Natural killer cell (primary cell): ENCODE data around the gene TGM2. TPM values are rescaled to one million over a fixed set of nuclear protein-coding genes. Genes with fewer than 3 reads are reported as not detected.

Source experiments
- ATAC-seq, 3 donors: fragments of 150-1000 bp in 2 of 3; fragments of 200-7000 bp in 1 of 3; cut with Tn5 transposase; 1 replicate in 1 of 3; 2 replicates in 2 of 3; pipeline ENCODE4 v1.10.0; 2021; ENCODE audit warnings: mild to moderate bottlenecking in 2 of 3, moderate library complexity in 2 of 3
- DNase-seq, 2 donors: peaks; one replicate each; pipeline versions ENCODE4 v3.0.0 to v3.0.0-alpha.2; 2013 to 2021; ENCODE audit warnings: mixed read lengths in 1 of 2
- H3K27ac ChIP-seq: one replicate; pipeline ENCODE4 v1.5.1; 2013; ENCODE audit warnings: mild to moderate bottlenecking, low read length
- H3K27me3 ChIP-seq: one replicate; pipeline ENCODE4 v1.6.1; 2013; ENCODE audit warnings: low read length; ENCODE audit not compliant: control insufficient read depth, insufficient read depth
- H3K36me3 ChIP-seq: one replicate; pipeline ENCODE4 v1.6.1; 2013; ENCODE audit warnings: low read length; ENCODE audit not compliant: control insufficient read depth, insufficient read depth
- H3K4me1 ChIP-seq: one replicate; pipeline ENCODE4 v1.6.1; 2013; ENCODE audit warnings: low read length; ENCODE audit not compliant: control insufficient read depth, insufficient read depth
- H3K4me3 ChIP-seq: one replicate; pipeline ENCODE4 v1.5.1; 2013; ENCODE audit warnings: low read length
- H3K9me3 ChIP-seq: one replicate; pipeline ENCODE4 v1.6.1; 2013; ENCODE audit warnings: low read length; ENCODE audit not compliant: control insufficient read depth, insufficient read depth
- H3K27ac Mint-ChIP-seq, 2 donors: one replicate each; pipeline ENCODE4 v1.8.0; 2022; ENCODE audit warnings: mild to moderate bottlenecking in 2 of 2, mixed read lengths in 2 of 2, moderate library complexity in 1 of 2
- H3K27me3 Mint-ChIP-seq, 2 donors: one replicate each; pipeline ENCODE4 v1.8.0; 2022; ENCODE audit warnings: low read depth in 2 of 2, mixed read lengths in 2 of 2
- H3K36me3 Mint-ChIP-seq: one replicate; pipeline ENCODE4 v1.8.0; 2022; ENCODE audit warnings: mixed read lengths
- H3K4me1 Mint-ChIP-seq, 2 donors: one replicate each; pipeline ENCODE4 v1.8.0; 2022; ENCODE audit warnings: mixed read lengths in 2 of 2
- H3K4me3 Mint-ChIP-seq: one replicate; pipeline ENCODE4 v1.8.0; 2022; ENCODE audit warnings: mild to moderate bottlenecking, moderate library complexity, mixed read lengths
- H3K9me3 Mint-ChIP-seq, 2 donors: one replicate each; pipeline ENCODE4 v1.8.0; 2022; ENCODE audit warnings: mixed read lengths in 2 of 2
- CTCF ChIP-seq: fragments of 200-600 bp; IDR thresholded peaks from one replicate; pipeline ENCODE4 v1.8.0; 2022; ENCODE audit warnings: antibody characterized with exemption
- WGBS: methylation state at CpG from one replicate; pipeline ENCODE4 v1.1.7; 2013; ENCODE audit warnings: missing lambda C conversion rate; ENCODE audit not compliant: insufficient coverage; 5-methylcytosine and 5-hydroxymethylcytosine counted together
- intact Hi-C: fragments of 100-400 bp; cut with micrococcal nuclease; formaldehyde crosslinking; loops from one replicate; pipeline ENCODE4 v1.14.2; 2022
- total RNA-seq, 4 donors: library from RNA; stranded (reverse); fragments of 120-200 nt in 1 of 4; gene quantifications; one replicate each; pipeline versions ENCODE4 v1.2.3 to v1.2.4, GENCODE V29; 2013 to 2022

TGM2 gene
- total RNA-seq, 3 donors from 2014 or later (not counting 1 experiment from before 2014, with no cell fraction given), result 0.33 TPM; not detected in 1

- H3K27ac Mint-ChIP-seq, result no peak overlapping the region
- peaks cover 24 to 25% of the 10 kb centered on the region in 2 donors for H3K27me3 Mint-ChIP-seq
- Histone ChIP-seq H3K27me3 (peaks cover 4% of the 10 kb centered on the region), H3K4me3 (no peak overlapping the region), H3K9me3 (no peaks in the 10 kb centered on the region), H3K27ac (no peak overlapping the region), H3K4me1 (peaks cover 6% of the 10 kb centered on the region), H3K36me3 (no peaks in the 10 kb centered on the region)
- no peak for DNase-seq
- no peaks in the 10 kb centered on the region for H3K4me1 Mint-ChIP-seq
- TF ChIP-seq CTCF, result no peak
- no peak for ATAC-seq
- peaks cover 0 to 5% of the 10 kb centered on the region in 2 donors for H3K9me3 Mint-ChIP-seq
- intact Hi-C loops, result no loop called here
- H3K36me3 Mint-ChIP-seq, result no peaks in the 10 kb centered on the region
- 88% methylated on average over 9 of the region's 9 CpGs for WGBS
- no peak overlapping the region for H3K4me3 Mint-ChIP-seq
These were observed 27.3 kb upstream of the TGM2 start for GRCh38 chr20:38192323-38192885.

- H3K9me3 Mint-ChIP-seq, result peaks cover 0 to 5% of the 10 kb centered on the region in 2 donors
- Histone ChIP-seq H3K27ac (no peak overlapping the region), H3K4me3 (no peak overlapping the region), H3K36me3 (no peaks in the 10 kb centered on the region), H3K9me3 (no peaks in the 10 kb centered on the region), H3K4me1 (peaks cover 6% of the 10 kb centered on the region), H3K27me3 (peaks cover 4% of the 10 kb centered on the region)
- ATAC-seq (no peak), DNase-seq (no peak)
- 81% methylated on average over 5 of the region's 5 CpGs for WGBS
- no peaks in the 10 kb centered on the region for H3K36me3 Mint-ChIP-seq
- H3K4me3 Mint-ChIP-seq, result no peak overlapping the region
- intact Hi-C loops, result no loop called here
- H3K4me1 Mint-ChIP-seq, result no peaks in the 10 kb centered on the region
- H3K27ac Mint-ChIP-seq, result no peak overlapping the region
- peaks cover 18 to 27% of the 10 kb centered on the region in 2 donors for H3K27me3 Mint-ChIP-seq
- no peak for TF ChIP-seq CTCF
These were observed 26.6 kb upstream of the TGM2 start for GRCh38 chr20:38191654-38192053.

DNA sequence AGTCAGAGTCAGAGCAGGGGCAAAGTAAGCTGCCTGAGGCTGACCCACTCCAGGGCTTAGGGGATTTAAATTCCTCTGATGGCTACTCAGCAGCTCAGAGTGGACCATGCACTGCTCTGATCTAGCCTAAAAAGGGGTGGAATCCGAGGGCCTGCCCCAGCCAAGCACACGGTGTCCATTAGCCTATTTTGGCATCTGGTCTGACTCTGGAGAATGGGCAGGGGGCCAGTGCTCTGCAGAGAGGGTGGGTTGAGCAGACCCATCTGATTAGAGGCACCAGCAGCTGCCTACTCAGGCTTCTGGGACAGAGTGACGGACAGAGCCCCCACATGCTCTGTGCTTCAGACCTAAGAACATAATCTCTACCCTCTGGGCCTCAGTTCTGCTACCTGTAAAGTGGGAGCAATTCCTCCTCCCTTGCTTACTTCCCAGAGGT is 25.9 kb upstream of the TGM2 start:
- TF ChIP-seq CTCF, result no peak
- Histone ChIP-seq H3K27ac (no peak overlapping the region), H3K9me3 (no peaks in the 10 kb centered on the region), H3K27me3 (peaks cover 4% of the 10 kb centered on the region), H3K36me3 (no peaks in the 10 kb centered on the region), H3K4me1 (peaks cover under 1% of the 10 kb centered on the region), H3K4me3 (no peak overlapping the region)
- intact Hi-C loops, result no loop called here
- H3K4me1 Mint-ChIP-seq, result no peaks in the 10 kb centered on the region
- ATAC-seq (no peak), DNase-seq (no peak)
- peaks cover 18 to 33% of the 10 kb centered on the region in 2 donors for H3K27me3 Mint-ChIP-seq
- H3K4me3 Mint-ChIP-seq, result no peak overlapping the region
- 87% methylated on average over 3 of the region's 3 CpGs for WGBS
- H3K36me3 Mint-ChIP-seq, result no peaks in the 10 kb centered on the region
- peaks cover 0 to 5% of the 10 kb centered on the region in 2 donors for H3K9me3 Mint-ChIP-seq
- no peak overlapping the region for H3K27ac Mint-ChIP-seq

DNA sequence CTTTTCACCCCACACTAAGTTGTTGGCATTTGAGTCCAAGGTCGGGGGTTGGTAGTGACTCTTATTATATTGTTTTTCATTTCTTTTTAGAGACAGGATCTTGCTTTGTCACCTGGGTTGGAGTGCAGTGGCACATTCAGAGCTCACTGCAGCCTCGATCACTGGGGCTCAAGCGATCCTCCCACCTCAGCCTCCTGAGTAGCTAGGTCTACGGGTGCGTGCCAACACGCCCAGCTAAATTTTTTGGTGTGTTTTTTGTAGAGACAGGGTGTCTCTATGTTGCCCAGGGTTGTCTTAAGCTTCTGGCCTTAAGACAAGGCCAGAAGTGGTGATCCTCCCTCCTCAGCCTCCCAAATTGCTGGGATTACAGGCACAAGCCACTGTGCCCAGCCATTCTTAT is 25.1 kb upstream of the TGM2 start:
- no peak for TF ChIP-seq CTCF
- H3K4me1 ChIP-seq, result no peaks in the 10 kb centered on the region
- Mint-ChIP-seq H3K9me3 (peaks cover 0 to 5% of the 10 kb centered on the region in 2 donors), H3K27me3 (peaks cover 14 to 36% of the 10 kb centered on the region in 2 donors), H3K4me3 (no peak overlapping the region), H3K27ac (no peak overlapping the region), H3K4me1 (no peaks in the 10 kb centered on the region), H3K36me3 (no peaks in the 10 kb centered on the region)
- H3K4me3 ChIP-seq, result no peak overlapping the region
- no peaks in the 10 kb centered on the region for H3K36me3 ChIP-seq
- H3K9me3 ChIP-seq, result no peaks in the 10 kb centered on the region
- intact Hi-C loops, result no loop called here
- H3K27ac ChIP-seq, result no peak overlapping the region
- no peak for ATAC-seq
- peaks cover 4% of the 10 kb centered on the region for H3K27me3 ChIP-seq
- WGBS, result 100% methylated on average over 5 of the region's 6 CpGs
- DNase-seq, result no peak
